Transverse colon (tissue), 4 donors: ENCODE data around the gene STIP1. TPM values are rescaled to one million over a fixed set of nuclear protein-coding genes. Genes with fewer than 3 reads are reported as not detected.

Experiments used
- DNase-seq: peaks from one replicate; pipeline ENCODE4 v3.0.0-alpha.2; 2019
- H3K27ac ChIP-seq, 4 donors: fragments of 200-600 bp; sonication (generic); 2 replicates each; pipeline ENCODE4 v1.5.1; 2016 to 2018; ENCODE audit warnings: inconsistent platforms in 4 of 4
- H3K27me3 ChIP-seq: fragments of 200-600 bp; sonication (generic); 2 replicates; pipeline ENCODE4 v1.5.1; 2017; ENCODE audit warnings: inconsistent platforms
- H3K36me3 ChIP-seq, 4 donors: fragments of 200-600 bp; sonication (generic); 2 replicates each; pipeline ENCODE4 v1.5.1; 2017 to 2019; ENCODE audit warnings: inconsistent platforms in 4 of 4
- H3K4me1 ChIP-seq, 4 donors: fragments of 200-600 bp; sonication (generic); 2 replicates each; pipeline ENCODE4 v1.5.1; 2017 to 2020; ENCODE audit warnings: inconsistent platforms in 4 of 4
- H3K4me3 ChIP-seq, 4 donors: fragments of 200-600 bp; sonication (generic); 1 replicate in 1 of 4; 2 replicates in 3 of 4; pipeline versions ENCODE4 v1.5.1 to v1.6.1; 2017 to 2019; ENCODE audit warnings: inconsistent platforms in 4 of 4
- H3K9me3 ChIP-seq, 2 donors: fragments of 200-600 bp; sonication (generic); 2 replicates each; pipeline ENCODE4 v1.5.1; 2017 to 2019; ENCODE audit warnings: inconsistent platforms in 2 of 2
- CTCF ChIP-seq, 5 experiments: fragments of 200-600 bp in 3 of 5; fragments of 450-650 bp in 2 of 5; sonication (generic) in 3 of 5; IDR thresholded peaks; 1 replicate in 2 of 5; 2 replicates in 3 of 5; pipeline ENCODE4 v1.5.1; 2016 to 2017; ENCODE audit warnings: antibody characterized with exemption in 5 of 5, inconsistent platforms in 3 of 5, mild to moderate bottlenecking in 2 of 5, moderate library complexity in 1 of 5
- EP300 ChIP-seq: sonication (generic); formaldehyde crosslinking; IDR thresholded peaks from one replicate; pipeline ENCODE4 v1.6.1; 2017; ENCODE audit warnings: antibody characterized with exemption, low read depth
- POLR2A ChIP-seq: fragments of 450-650 bp; IDR thresholded peaks from one replicate; pipeline ENCODE4 v1.6.1; 2016; ENCODE audit warnings: antibody characterized with exemption, mild to moderate bottlenecking, moderate library complexity
- POLR2AphosphoS5 ChIP-seq, 3 donors: sonication (generic); formaldehyde crosslinking; IDR thresholded peaks; one replicate each; pipeline ENCODE4 v1.6.1; 2016; ENCODE audit warnings: antibody characterized with exemption in 3 of 3
- WGBS, 2 donors: methylation state at CpG; one replicate each; pipeline ENCODE4 v1.1.5; 2018; ENCODE audit warnings: low coverage in 1 of 2; 5-methylcytosine and 5-hydroxymethylcytosine counted together
- in situ Hi-C, 4 donors: fragments of 200-750 bp; cut with MboI; loops; one replicate each; pipeline versions ENCODE4 v1.15.0 to v1.15.1; 2017; ENCODE audit warnings: low sequenced_read_pairs in 3 of 4, low pct_ligation_motif_present in 1 of 4, low pct_unique_long_range_greater_than_20kb in 1 of 4
- intact Hi-C: fragments of 100-400 bp; cut with DNase I; formaldehyde crosslinking; loops from one replicate; pipeline ENCODE4 v1.15.1; 2023; ENCODE audit warnings: low total_unique reads
- total RNA-seq, 4 donors: library from RNA; depleted of rRNA; stranded (reverse); fragments of >200 nt; gene quantifications; one replicate each; pipeline ENCODE4 v1.1.0, GENCODE V29; 2016

STIP1 gene
- total RNA-seq, 4 donors from 2014 or later = 45.3 to 181 (median 65.9) TPM

- Histone ChIP-seq H3K4me3 (no peak overlapping the region), H3K27me3 (no peaks in the 10 kb centered on the region), H3K27ac (peak overlapping the region; percentile 93 to 95 (median 94)), H3K4me1 (peaks cover 26 to 74% (median 54%) of the 10 kb centered on the region in 4 donors), H3K36me3 (no peaks in the 10 kb centered on the region), H3K9me3 (no peaks in the 10 kb centered on the region)
- TF ChIP-seq POLR2A (no peak), POLR2AphosphoS5 (IDR thresholded peaks at IDR 0.05) (no peak), EP300 (no peak), CTCF (IDR thresholded peaks at IDR 0.05) (no peak)
- intact Hi-C loops = no loop called here
- DNase-seq = no peak
- in situ Hi-C loops = no loop called here
- WGBS, 2 donors = 87 to 90% methylated on average over 2 to 12 of the region's 12 CpGs
These were observed 43.2 kb downstream of the STIP1 start for GRCh38 chr11:64229090-64229743.

- intact Hi-C loops = no loop called here
- Histone ChIP-seq H3K4me3 (peak overlapping the region; percentile 58 to 87 (median 72)), H3K36me3 (no peaks in the 10 kb centered on the region), H3K27me3 (no peaks in the 10 kb centered on the region), H3K4me1 (peaks cover 26 to 73% (median 51%) of the 10 kb centered on the region in 4 donors), H3K9me3 (no peaks in the 10 kb centered on the region), H3K27ac (peak overlapping the region; percentile 93 to 95 (median 94))
- DNase-seq = peak; percentile 18
- 0 to 32% methylated on average over 3 to 13 of the region's 13 CpGs for WGBS, 2 donors
- in situ Hi-C loops = no loop called here
- TF ChIP-seq CTCF (IDR thresholded peaks at IDR 0.05) (no peak), POLR2AphosphoS5 (IDR thresholded peaks at IDR 0.05) (no peak), POLR2A (no peak), EP300 (no peak)
These were observed 43.8 kb downstream of the STIP1 start for GRCh38 chr11:64229744-64230170.

GRCh38 chr11:64230171-64230984 lies 44.4 kb downstream of the STIP1 start, which contains the start of gene DNAJC4:
DNAJC4 (plus strand) TSS chr11:64230548; CDS start chr11:64230855, 307 bp downstream.
- H3K4me3 ChIP-seq = peak within 1 kb of the TSS; percentile 58 to 87 (median 72)
- H3K4me1 ChIP-seq = peaks cover 20 to 71% (median 50%) of the 10 kb centered on the region in 4 donors

More at GRCh38 chr11:64230171-64230984, 44.4 kb downstream of the STIP1 start, which contains the start of gene DNAJC4:
- WGBS, 2 donors = 1% methylated on average over 57 of the region's 62 CpGs; no CpG with 5 or more reads in 1 of the 2 donors
- intact Hi-C loops = no loop called here
- Histone ChIP-seq H3K9me3 (no peaks in the 10 kb centered on the region), H3K36me3 (no peaks in the 10 kb centered on the region), H3K27me3 (no peaks in the 10 kb centered on the region), H3K27ac (peak within 1 kb of the TSS; percentile 93 to 95 (median 94))
- peak; percentile 96 for DNase-seq
- in situ Hi-C loops = no loop called here
- TF ChIP-seq CTCF (IDR thresholded peaks at IDR 0.05) = no peak
- no peak for TF ChIP-seq EP300
- peak; percentile 31 to 65 (median 59) for TF ChIP-seq POLR2AphosphoS5 (IDR thresholded peaks at IDR 0.05)
- TF ChIP-seq POLR2A = peak; percentile 64
